ENCODE data around the gene PGLYRP2.
"Not testable (repeated sequence)": the region's sequence is repeated elsewhere in the genome, so short reads cannot be mapped to it uniquely, and the experiment has no call there.

PGLYRP2 gene, protein sequence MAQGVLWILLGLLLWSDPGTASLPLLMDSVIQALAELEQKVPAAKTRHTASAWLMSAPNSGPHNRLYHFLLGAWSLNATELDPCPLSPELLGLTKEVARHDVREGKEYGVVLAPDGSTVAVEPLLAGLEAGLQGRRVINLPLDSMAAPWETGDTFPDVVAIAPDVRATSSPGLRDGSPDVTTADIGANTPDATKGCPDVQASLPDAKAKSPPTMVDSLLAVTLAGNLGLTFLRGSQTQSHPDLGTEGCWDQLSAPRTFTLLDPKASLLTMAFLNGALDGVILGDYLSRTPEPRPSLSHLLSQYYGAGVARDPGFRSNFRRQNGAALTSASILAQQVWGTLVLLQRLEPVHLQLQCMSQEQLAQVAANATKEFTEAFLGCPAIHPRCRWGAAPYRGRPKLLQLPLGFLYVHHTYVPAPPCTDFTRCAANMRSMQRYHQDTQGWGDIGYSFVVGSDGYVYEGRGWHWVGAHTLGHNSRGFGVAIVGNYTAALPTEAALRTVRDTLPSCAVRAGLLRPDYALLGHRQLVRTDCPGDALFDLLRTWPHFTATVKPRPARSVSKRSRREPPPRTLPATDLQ

DNA sequence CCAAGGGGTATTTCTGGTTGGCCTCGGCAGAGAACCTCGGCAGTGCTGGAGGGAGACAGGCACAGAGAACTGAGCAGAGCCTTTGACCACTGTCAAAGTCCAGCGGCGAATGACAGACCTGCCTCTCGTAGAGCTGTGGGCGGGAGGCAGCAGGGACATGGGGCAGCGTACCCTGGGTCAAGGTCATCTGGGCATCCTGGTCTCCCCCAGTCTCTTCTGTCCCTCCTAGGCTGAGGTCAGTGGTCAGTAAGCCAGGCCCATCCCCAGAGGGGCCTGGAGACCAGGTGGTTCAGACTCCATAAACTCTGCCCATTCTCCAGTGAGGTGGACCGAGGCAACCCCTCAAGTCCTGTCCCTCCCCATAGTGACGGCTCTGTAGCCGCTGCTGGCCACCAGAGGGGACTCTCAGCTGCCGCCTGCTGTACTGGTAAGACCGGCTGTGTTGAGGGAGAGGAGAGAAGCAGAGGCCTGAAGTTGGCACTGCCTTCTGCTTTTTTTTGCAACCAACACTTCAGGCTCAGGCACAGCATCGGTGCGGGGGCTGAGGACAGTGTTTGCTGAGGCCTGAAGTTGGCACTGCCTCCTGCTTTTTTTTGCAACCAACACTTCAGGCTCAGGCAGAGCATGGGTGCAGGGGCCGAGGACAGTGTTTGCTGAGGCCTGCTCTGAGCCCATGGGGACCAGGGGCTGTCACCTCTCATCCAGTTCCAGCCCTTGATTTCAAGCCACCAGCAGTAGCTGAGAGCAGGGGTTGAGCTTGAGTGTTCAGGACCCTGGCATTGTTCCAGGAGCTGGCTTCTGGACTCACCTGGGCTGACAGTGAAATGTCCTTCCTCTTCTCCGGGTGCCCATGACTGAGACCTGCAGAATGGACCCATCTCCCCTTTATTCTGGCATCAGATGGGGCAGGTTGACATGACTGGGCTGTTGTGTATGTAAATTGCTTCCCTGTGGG, at the start of gene PGLYRP2:
PGLYRP2 (minus strand) TSS at position 111 of the 955 bp plus-strand sequence. CDS start 130 bp downstream, outside the sequence.
- DNase-seq: no peak

DNA sequence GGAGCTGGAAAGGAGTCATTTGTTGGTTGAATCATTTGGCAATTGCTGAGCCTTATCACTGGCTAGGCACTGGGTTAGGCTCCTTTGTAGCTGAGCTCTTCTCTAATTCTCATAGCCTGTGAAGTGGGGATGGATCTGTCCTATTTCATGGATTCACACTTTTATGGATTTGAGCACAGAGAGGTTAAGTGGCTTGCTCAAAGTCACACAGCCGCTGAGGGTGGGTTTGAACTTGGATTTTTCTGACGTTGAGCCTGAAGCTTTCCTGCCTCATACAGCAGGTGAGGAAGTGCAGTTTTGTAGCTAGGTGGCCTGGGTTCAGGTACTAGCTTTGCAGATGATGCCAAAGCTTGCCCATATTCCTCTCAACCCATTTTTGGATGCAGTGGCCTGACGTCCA, 48.4 kb upstream of the PGLYRP2 start:
- DNase-seq: no peak

- no peak for DNase-seq
Observed at GRCh38 chr19:15526408-15526807, 47.1 kb upstream of the PGLYRP2 start.

DNA sequence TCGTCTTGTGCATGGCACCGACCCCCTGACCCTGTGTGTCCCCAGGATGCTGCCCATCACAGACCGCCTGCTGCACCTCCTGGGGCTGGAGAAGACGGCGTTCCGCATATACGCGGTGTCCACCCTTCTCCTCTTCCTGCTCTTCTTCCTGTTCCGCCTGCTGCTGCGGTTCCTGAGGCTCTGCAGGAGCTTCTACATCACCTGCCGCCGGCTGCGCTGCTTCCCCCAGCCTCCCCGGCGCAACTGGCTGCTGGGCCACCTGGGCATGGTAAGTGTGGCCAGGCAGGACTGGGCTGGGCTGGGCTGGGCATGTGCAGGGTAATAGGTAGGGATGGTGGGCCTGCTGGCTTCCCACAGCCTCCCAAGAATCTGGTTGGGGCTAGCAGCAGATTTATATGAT, 46.0 kb upstream of the PGLYRP2 start:
- DNase-seq: no peak

GRCh38 chr19:15524781-15525180, 45.5 kb upstream of the PGLYRP2 start:
- DNase-seq: no peak

- no peak for DNase-seq
Observed at GRCh38 chr19:15519433-15519976, 40.2 kb upstream of the PGLYRP2 start.

DNA sequence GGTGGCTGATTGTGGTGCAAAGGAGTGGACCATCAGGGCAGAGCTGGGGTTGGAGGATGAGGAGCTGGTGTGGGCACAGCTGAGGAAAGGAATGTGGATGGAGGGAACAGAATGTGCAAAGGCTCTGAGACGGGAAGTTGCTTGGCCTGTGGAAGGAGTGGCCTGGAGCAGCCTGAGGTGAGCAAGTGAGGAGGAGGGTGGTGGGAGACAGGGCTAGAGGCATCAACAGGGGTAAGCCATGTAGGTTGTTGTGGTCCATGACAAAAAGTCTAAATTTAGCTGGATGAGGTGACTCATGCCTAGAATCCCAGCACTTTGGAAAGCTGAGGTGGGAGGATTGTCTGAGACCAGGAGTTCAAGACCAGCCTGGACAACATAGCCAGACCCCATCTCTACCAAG, 38.5 kb upstream of the PGLYRP2 start:
- no peak for DNase-seq

- no peak for DNase-seq
Observed at GRCh38 chr19:15516363-15516762, 37.1 kb upstream of the PGLYRP2 start.

DNA sequence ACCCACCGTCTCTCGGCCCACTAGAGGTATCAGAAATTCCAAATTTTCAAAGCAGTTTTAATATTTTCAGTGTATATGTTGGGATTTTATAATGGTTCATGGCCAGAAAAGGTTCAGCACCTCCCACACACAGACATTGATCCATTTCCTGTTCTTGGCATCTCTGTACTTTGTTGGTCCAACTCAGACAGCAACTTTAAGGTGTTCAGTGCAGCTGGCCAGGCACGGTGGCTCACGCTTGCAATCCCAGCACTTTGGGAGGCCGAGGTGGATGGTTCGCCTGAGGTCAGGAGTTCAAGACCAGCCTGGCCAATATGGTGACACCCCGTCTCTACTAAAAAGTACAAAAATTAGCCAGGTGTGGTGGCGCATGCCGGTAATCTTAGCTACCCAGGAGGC, 35.9 kb upstream of the PGLYRP2 start:
- DNase-seq: not testable (repeated sequence)

GRCh38 chr19:15511671-15512424, 32.5 kb upstream of the PGLYRP2 start:
- no peak for DNase-seq

DNA sequence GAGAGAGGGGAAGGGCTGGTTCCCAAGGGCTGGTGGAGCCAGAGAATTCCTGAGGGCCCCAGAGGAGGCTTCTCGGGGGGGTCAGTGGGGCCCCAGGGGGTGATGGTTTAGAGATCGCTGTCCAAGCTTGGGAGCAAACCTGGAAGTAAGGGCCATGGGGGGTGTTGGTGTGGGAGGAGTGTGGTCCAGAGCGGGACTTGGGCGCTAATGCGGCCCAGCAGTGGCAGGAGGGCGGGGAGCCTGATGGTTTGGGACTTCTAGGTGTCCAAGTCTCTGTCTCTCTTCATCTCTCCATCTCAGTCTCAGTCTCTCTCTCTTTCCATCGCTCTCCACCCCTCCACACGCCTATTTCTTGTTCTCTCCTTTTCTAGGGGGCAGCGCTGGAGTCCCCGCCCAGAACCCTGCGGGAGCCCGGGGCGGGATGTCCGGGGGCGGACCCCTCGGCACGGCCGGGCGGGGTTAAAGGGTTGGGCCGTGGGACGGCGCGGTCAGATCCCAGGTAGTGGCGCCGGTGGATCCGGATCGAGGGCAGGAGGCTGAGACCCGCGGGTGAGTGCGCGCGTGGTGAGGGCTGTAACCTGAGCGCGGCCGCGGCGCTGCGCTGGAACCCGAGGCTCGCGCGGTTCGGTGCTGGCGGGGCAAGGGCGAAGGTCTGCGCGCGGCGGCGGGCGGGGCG, 28.9 kb upstream of the PGLYRP2 start, which contains the start of gene CYP4F22:
CYP4F22 (plus strand) TSS at position 491 of the 676 bp plus-strand sequence. CDS start 16,812 bp downstream, outside the sequence.
- DNase-seq: no peak

- DNase-seq: no peak
Observed at GRCh38 chr19:15507068-15508034, 28.1 kb upstream of the PGLYRP2 start.

- DNase-seq: no peak
Observed at GRCh38 chr19:15506074-15506571, 26.8 kb upstream of the PGLYRP2 start.

DNA sequence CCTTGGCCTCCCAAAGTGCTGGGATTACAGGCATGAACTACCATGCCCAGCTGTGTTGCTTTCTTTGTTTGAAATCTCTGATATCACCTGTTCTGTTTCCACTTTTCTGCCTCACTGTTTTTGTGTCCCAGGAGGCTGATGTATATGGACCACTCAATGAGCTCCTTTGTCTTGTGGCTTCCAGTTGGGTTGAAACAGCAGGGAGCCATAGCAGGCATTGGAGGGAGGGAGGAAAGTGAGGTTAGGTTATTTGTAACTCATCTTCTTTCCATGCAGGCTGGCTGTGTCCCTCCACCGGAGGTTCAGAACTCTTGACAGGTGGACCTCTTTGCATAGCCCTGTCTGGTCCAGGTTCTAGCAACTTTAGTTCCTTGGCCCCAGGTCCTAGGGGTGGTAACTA, 23.0 kb upstream of the PGLYRP2 start:
- DNase-seq: no peak

- DNase-seq: no peak
Observed at GRCh38 chr19:15501596-15501995, 22.3 kb upstream of the PGLYRP2 start.

DNA sequence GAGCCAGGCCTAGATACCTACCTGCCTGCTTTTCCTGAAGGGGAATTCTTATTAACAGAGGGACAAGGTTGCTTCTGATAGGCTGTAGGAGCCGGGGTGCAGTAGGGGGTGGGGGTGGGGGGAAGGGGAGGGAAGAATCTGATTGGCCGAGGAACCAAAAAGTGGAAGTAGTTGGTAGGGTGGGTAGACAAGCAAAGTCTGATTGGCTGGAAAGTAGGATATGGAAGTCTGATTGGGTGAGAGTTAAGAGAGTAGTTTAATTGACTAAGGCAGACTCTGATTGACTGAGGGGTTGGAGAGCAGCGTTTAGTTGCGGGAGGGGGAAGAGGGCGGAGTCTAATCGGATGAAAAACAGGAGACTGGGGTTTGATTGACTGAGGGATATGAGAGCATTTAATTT, 19.6 kb upstream of the PGLYRP2 start:
- no peak for DNase-seq

DNA sequence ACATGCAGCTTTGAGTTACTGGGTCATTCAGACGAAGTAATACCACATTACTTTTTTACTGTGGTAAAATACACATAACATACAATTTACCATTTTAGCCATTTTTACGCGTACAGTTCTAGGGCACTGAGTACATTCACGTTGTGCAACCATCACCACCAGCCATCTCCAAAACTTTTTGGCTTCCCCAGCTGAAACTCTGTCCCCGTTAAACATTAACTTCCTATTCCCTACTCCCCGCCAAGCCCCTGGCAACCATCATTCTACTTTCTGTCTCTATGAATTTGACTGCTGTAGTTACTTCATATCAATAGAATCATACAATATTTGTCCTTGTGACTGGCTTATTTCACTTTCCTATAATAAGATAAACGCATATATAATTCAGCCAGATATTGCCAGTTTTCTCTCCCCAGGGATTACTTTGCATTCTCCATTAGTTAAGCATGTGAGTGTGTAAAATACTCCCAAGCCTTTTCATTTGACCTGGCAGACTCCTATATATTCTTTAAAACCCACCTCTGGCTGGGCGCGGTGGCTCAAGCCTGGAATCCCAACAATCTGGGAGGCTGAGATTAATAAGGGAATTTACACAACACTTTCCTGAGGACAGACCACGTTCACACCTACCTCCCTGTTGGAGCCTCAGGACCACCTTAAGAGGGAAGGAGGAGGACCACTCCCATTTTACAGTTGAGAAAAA, 19.0 kb upstream of the PGLYRP2 start:
- DNase-seq: no peak

GRCh38 chr19:15495151-15495550, 15.8 kb upstream of the PGLYRP2 start:
- DNase-seq: no peak

GRCh38 chr19:15488489-15489226, 9.4 kb upstream of the PGLYRP2 start:
- no peak for DNase-seq
